Measurements from ENCODE around the gene SNX9.

The SNX9 gene

DNA sequence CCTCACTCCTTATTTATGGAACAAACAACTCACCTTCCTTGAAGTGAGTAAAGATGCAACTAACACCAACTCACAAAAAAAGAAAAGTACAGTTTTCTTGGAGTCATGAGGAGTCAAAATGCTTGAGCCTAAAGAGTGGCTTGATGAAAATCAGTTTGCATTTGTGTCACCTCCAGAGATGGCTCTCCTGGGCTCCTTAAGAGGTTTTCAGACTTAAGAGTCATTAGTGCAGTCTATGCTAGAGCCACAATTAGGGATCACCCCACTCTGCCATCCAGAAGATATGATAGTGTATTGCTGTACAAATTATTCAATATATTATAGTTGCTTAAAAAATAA is 11.9 kb upstream of the SNX9 start (continued):
- TF ChIP-seq ZEB2 (tag by site-specific recombination; IDR thresholded peaks at IDR 0.05) (no peak), ZNF23 (tag by site-specific recombination; IDR thresholded peaks at IDR 0.05; ENCODE audit: borderline replicate concordance) (no peak), ZBTB1 (tag by site-specific recombination; IDR thresholded peaks at IDR 0.05) (no peak)

DNA sequence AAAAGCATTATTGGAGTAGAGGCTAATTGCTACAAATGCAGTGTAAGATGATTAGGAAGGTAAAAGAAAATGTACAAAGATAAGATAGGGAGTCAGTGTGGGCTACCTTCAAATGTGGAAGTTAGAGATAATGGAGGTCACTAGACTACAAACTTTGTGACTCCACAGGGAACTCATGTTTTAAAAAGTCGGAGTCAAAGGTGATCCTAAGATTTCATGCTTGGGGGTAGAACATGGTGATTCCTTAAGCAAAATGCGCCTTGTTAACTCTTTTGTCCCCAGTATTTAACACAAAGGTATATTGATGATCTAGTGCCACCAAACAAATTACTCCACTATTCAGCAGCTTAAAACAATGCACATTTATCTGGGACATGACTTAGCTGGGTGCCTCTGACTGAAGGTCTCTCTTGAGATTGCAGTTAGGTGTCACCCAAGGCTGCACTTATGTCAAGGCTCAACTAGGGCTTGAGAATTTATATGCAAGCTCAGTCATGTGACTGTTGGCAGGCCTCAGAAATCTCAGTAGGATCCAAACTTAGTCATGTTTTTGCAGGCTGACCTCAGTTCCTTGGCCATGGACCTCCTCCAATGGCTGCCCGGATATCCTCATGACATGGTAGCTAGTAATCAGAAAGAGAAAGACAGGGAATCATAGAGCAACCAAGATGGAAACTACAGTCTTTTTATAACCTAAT is 11.4 kb upstream of the SNX9 start:
- Histone ChIP-seq H3K4me3 (ENCODE audit: low read depth, low read length) (no peak overlapping the region), H3K4me1 (ENCODE audit: control insufficient read depth, insufficient read depth, low read length) (no peaks in the 10 kb centered on the region), H3K9me3 (ENCODE audit: control insufficient read depth, insufficient read depth, low read depth, low read length) (no peaks in the 10 kb centered on the region), H3K27ac (ENCODE audit: extremely low read depth, low read depth, low read length) (no peak overlapping the region), H3K36me3 (ENCODE audit: control insufficient read depth in 2 of 2, insufficient read depth in 1 of 2, low read length in 2 of 2) (no peaks in the 10 kb centered on the region)
- ChIA-PET CTCF (interaction anchor here (1.0 kb wide), 1 partner anchor 61 kb away, joined by 4 read pairs; no protein-coding TSS in a partner anchor), POLR2A (no interaction called here)
- TF ChIP-seq ZNF350 (tag by site-specific recombination; IDR thresholded peaks at IDR 0.05) (peak; percentile 83), ZNF776 (tag by site-specific recombination; IDR thresholded peaks at IDR 0.05; ENCODE audit: borderline replicate concordance) (no peak)
- TF ChIP-seq, protein P1, sequence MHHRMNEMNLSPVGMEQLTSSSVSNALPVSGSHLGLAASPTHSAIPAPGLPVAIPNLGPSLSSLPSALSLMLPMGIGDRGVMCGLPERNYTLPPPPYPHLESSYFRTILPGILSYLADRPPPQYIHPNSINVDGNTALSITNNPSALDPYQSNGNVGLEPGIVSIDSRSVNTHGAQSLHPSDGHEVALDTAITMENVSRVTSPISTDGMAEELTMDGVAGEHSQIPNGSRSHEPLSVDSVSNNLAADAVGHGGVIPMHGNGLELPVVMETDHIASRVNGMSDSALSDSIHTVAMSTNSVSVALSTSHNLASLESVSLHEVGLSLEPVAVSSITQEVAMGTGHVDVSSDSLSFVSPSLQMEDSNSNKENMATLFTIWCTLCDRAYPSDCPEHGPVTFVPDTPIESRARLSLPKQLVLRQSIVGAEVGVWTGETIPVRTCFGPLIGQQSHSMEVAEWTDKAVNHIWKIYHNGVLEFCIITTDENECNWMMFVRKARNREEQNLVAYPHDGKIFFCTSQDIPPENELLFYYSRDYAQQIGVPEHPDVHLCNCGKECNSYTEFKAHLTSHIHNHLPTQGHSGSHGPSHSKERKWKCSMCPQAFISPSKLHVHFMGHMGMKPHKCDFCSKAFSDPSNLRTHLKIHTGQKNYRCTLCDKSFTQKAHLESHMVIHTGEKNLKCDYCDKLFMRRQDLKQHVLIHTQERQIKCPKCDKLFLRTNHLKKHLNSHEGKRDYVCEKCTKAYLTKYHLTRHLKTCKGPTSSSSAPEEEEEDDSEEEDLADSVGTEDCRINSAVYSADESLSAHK (tag by site-specific recombination; IDR thresholded peaks at IDR 0.05), result no peak
- TF ChIP-seq, protein P2, sequence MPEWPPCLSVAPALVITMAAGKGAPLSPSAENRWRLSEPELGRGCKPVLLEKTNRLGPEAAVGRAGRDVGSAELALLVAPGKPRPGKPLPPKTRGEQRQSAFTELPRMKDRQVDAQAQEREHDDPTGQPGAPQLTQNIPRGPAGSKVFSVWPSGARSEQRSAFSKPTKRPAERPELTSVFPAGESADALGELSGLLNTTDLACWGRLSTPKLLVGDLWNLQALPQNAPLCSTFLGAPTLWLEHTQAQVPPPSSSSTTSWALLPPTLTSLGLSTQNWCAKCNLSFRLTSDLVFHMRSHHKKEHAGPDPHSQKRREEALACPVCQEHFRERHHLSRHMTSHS (tag by site-specific recombination; IDR thresholded peaks at IDR 0.05), result no peak
- TF ChIP-seq, protein P3, sequence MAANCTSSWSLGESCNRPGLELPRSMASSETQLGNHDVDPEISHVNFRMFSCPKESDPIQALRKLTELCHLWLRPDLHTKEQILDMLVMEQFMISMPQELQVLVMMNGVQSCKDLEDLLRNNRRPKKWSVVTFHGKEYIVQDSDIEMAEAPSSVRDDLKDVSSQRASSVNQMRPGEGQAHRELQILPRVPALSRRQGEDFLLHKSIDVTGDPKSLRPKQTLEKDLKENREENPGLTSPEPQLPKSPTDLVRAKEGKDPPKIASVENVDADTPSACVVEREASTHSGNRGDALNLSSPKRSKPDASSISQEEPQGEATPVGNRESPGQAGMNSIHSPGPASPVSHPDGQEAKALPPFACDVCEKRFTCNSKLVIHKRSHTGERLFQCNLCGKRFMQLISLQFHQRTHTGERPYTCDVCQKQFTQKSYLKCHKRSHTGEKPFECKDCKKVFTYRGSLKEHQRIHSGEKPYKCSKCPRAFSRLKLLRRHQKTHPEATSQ (tag by site-specific recombination; IDR thresholded peaks at IDR 0.05), result no peak

DNA sequence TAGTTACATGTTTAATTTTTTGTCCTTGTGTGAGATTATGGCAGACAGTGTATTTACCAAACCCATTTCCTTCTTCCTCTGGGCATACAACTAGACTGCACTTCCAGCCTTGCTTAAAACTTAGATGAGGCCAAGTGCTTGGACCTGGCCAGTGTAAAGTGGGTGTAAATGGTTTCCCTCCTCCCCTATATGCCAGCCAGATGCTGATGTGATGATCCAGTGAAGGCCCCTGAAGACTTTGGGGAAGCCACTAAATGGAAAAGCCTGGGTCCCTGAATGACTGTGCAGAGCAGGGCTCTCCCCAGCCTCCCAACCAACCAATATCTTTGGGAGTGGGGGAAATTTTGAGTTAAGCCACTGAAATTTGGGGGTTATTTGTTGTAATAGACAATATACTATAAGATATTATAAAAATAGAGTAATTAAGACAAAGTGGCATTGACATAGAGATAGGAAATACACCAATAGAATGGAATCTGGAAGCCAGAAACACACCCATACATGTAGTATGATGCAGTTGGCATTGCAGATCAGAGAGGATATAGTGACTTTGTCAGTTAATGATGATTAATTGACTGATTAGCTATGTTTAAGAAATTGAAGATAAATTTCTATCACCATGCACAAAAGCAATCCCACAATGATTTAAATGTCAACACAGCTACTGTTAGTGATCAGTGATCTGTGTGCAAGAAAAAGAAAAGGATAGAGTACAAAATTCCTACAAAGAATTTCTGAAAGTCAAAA is 10.4 kb upstream of the SNX9 start:
- no peaks in the 10 kb centered on the region for H3K9me3 ChIP-seq (ENCODE audit: control insufficient read depth, insufficient read depth, low read depth, low read length)
- no peak overlapping the region for H3K4me3 ChIP-seq (ENCODE audit: low read depth, low read length)
- no peak overlapping the region for H3K27ac ChIP-seq (ENCODE audit: extremely low read depth, low read depth, low read length)
- H3K36me3 ChIP-seq (ENCODE audit: control insufficient read depth in 2 of 2, insufficient read depth in 1 of 2, low read length in 2 of 2), result no peaks in the 10 kb centered on the region
- ChIA-PET CTCF (interaction anchor here (1.0 to 1.3 kb wide), 3 partner anchors 48 to 60 kb away, joined by 3 to 5 read pairs (median 4); no protein-coding TSS in a partner anchor), POLR2A (no interaction called here)
- TF ChIP-seq ZNF324 (tag by site-specific recombination; IDR thresholded peaks at IDR 0.05) (no peak), ZNF16 (tag by site-specific recombination; IDR thresholded peaks at IDR 0.05; ENCODE audit: low read depth) (no peak), ZNF629 (tag by site-specific recombination; IDR thresholded peaks at IDR 0.05) (no peak), GLIS2 (tag by site-specific recombination; IDR thresholded peaks at IDR 0.05) (no peak), SCRT1 (tag by site-specific recombination; IDR thresholded peaks at IDR 0.05; ENCODE audit: borderline replicate concordance) (no peak)
- no peaks in the 10 kb centered on the region for H3K4me1 ChIP-seq (ENCODE audit: control insufficient read depth, insufficient read depth, low read length)

DNA sequence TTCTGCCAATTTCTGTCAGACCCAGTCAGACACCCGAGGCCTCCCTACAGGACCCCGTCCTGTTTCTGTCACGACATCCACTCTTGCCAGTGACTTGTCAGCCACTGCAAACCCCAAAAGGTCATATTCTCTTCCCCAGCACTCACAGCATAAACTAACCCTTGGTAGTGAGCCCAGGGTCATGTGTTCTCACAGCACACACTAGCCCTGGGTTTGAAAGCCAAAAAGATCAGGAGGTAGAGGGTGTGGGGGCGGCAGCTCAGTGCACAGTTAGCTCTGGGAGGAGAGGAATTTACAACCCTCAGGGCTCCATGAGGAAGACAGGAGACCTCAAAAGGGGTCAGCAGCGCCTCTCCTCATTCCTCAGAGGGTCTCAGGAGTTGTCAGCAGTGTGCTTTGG is 9.9 kb upstream of the SNX9 start:
- H3K27ac ChIP-seq (ENCODE audit: extremely low read depth, low read depth, low read length), result no peak overlapping the region
- TF ChIP-seq ZFHX2 (tag by site-specific recombination; conservative IDR thresholded peaks at IDR 0.05) (peak; percentile 60), KLF9 (tag by site-specific recombination; IDR thresholded peaks at IDR 0.05; ENCODE audit: low read depth) (no peak)
- POLR2A ChIA-PET, result no interaction called here

More for the DNA sequence above, 9.9 kb upstream of the SNX9 start:
- CTCF ChIA-PET, result interaction anchor here (1.1 to 1.3 kb wide), 2 partner anchors 49 to 56 kb away, joined by 3 to 5 read pairs; no protein-coding TSS in a partner anchor
- no peaks in the 10 kb centered on the region for H3K36me3 ChIP-seq (ENCODE audit: control insufficient read depth in 2 of 2, insufficient read depth in 1 of 2, low read length in 2 of 2)
- no peaks in the 10 kb centered on the region for H3K4me1 ChIP-seq (ENCODE audit: control insufficient read depth, insufficient read depth, low read length)
- H3K4me3 ChIP-seq (ENCODE audit: low read depth, low read length), result no peak overlapping the region
- no peaks in the 10 kb centered on the region for H3K9me3 ChIP-seq (ENCODE audit: control insufficient read depth, insufficient read depth, low read depth, low read length)

Measured in HEK293 (cell line).